ENCODE results near the gene CEACAM21.
"Not testable (repeated sequence)": the region's sequence is repeated elsewhere in the genome, so short reads cannot be mapped to it uniquely, and the experiment has no call there.

The CEACAM21 gene

GRCh38 chr19:41549884-41550283 lies 26.1 kb upstream of the CEACAM21 start:
- no peak for DNase-seq (ENCODE audit: low read depth)

- no peak for DNase-seq (ENCODE audit: low read depth)
These were observed 24.8 kb upstream of the CEACAM21 start for GRCh38 chr19:41551212-41551610.

- no peak for DNase-seq (ENCODE audit: low read depth)
These were observed 24.3 kb upstream of the CEACAM21 start for GRCh38 chr19:41551711-41552110.

GRCh38 chr19:41552558-41552957 lies 23.4 kb upstream of the CEACAM21 start:
- DNase-seq (ENCODE audit: low read depth), result no peak

- DNase-seq (ENCODE audit: low read depth), result no peak
These were observed 22.2 kb upstream of the CEACAM21 start for GRCh38 chr19:41553804-41554203.

GRCh38 chr19:41554907-41555306 lies 21.1 kb upstream of the CEACAM21 start:
- DNase-seq (ENCODE audit: low read depth), result no peak

GRCh38 chr19:41555748-41556147 lies 20.2 kb upstream of the CEACAM21 start:
- no peak for DNase-seq (ENCODE audit: low read depth)

GRCh38 chr19:41563854-41564514 lies 12.0 kb upstream of the CEACAM21 start:
- DNase-seq (ENCODE audit: low read depth), result no peak

- no peak for DNase-seq (ENCODE audit: low read depth)
These were observed 11.2 kb upstream of the CEACAM21 start for GRCh38 chr19:41564515-41565378.

- DNase-seq (ENCODE audit: low read depth), result no peak
These were observed 10.6 kb upstream of the CEACAM21 start for GRCh38 chr19:41565379-41565720.

- no peak for DNase-seq (ENCODE audit: low read depth)
These were observed 10.0 kb upstream of the CEACAM21 start for GRCh38 chr19:41566001-41566400.

- no peak for DNase-seq (ENCODE audit: low read depth)
These were observed 6.3 kb upstream of the CEACAM21 start for GRCh38 chr19:41569481-41570150.

GRCh38 chr19:41570179-41570578 lies 5.8 kb upstream of the CEACAM21 start:
- no peak for DNase-seq (ENCODE audit: low read depth)

GRCh38 chr19:41570639-41571112 lies 5.3 kb upstream of the CEACAM21 start:
- peak; percentile 77 for DNase-seq (ENCODE audit: low read depth)

GRCh38 chr19:41577144-41577830 lies 1.3 kb downstream of the CEACAM21 start:
- DNase-seq (ENCODE audit: low read depth), result no peak

- DNase-seq (ENCODE audit: low read depth), result no peak
These were observed 1.9 kb downstream of the CEACAM21 start for GRCh38 chr19:41577833-41578232.

GRCh38 chr19:41578886-41579285 lies 2.9 kb downstream of the CEACAM21 start:
- no peak for DNase-seq (ENCODE audit: low read depth)

GRCh38 chr19:41581068-41581467 lies 5.1 kb downstream of the CEACAM21 start:
- not testable (repeated sequence) for DNase-seq (ENCODE audit: low read depth)

GRCh38 chr19:41582577-41583182 lies 6.7 kb downstream of the CEACAM21 start:
- DNase-seq (ENCODE audit: low read depth), result not testable (repeated sequence)

GRCh38 chr19:41584260-41584810 lies 8.4 kb downstream of the CEACAM21 start:
- DNase-seq (ENCODE audit: low read depth), result no peak

- no peak for DNase-seq (ENCODE audit: low read depth)
These were observed 9.0 kb downstream of the CEACAM21 start for GRCh38 chr19:41584931-41585330.

All from activated gamma-delta T cell treated with anti-CD3 and anti-CD28 coated beads, Interleukin-2, amount 50 U/mL, for 16 hours (primary cell).